Measurements from ENCODE around the gene KCNJ18.
"Not testable (repeated sequence)": the region's sequence is repeated elsewhere in the genome, so short reads cannot be mapped to it uniquely, and the experiment has no call there.

KCNJ18 gene

GRCh38 chr17:21667413-21668117 lies 24.8 kb upstream of the KCNJ18 start:
- not testable (repeated sequence) for H3K36me3 ChIP-seq, DNase-seq

DNA sequence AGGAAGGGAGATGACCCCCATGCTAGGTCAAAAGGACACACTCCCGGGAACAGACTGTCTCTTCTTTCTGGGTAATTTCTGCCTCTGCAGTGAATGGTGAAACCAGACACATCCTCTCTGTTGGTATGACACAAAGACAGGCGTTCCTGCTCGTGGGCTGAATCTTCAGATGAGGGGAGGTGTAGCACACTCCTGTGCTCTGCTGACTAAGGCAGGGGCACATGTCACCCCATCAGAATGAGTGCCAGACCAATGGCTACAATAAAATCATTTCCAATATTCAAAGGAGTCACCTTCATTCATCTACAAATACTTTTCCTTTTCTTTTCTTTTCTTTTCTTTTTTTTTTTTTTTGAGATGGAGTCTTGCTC lies 24.2 kb upstream of the KCNJ18 start:
- intact Hi-C loops (cut with DNase I; ENCODE audit: low total_unique reads); H3K9me3 ChIP-seq; H3K4me1 ChIP-seq; DNase-seq; H3K27ac ChIP-seq; H3K27me3 ChIP-seq; H3K4me3 ChIP-seq; H3K36me3 ChIP-seq: not testable (repeated sequence)

More at GRCh38 chr17:21667413-21668117, 24.8 kb upstream of the KCNJ18 start:
- H3K4me3 ChIP-seq; H3K27me3 ChIP-seq; intact Hi-C loops (cut with DNase I; ENCODE audit: low total_unique reads); H3K27ac ChIP-seq; H3K4me1 ChIP-seq; H3K9me3 ChIP-seq: not testable (repeated sequence)

- H3K27me3 ChIP-seq; H3K27ac ChIP-seq; H3K9me3 ChIP-seq; DNase-seq; H3K4me1 ChIP-seq; H3K4me3 ChIP-seq; intact Hi-C loops (cut with DNase I; ENCODE audit: low total_unique reads); H3K36me3 ChIP-seq: not testable (repeated sequence)
Measured at GRCh38 chr17:21668746-21669508, 23.4 kb upstream of the KCNJ18 start.

DNA sequence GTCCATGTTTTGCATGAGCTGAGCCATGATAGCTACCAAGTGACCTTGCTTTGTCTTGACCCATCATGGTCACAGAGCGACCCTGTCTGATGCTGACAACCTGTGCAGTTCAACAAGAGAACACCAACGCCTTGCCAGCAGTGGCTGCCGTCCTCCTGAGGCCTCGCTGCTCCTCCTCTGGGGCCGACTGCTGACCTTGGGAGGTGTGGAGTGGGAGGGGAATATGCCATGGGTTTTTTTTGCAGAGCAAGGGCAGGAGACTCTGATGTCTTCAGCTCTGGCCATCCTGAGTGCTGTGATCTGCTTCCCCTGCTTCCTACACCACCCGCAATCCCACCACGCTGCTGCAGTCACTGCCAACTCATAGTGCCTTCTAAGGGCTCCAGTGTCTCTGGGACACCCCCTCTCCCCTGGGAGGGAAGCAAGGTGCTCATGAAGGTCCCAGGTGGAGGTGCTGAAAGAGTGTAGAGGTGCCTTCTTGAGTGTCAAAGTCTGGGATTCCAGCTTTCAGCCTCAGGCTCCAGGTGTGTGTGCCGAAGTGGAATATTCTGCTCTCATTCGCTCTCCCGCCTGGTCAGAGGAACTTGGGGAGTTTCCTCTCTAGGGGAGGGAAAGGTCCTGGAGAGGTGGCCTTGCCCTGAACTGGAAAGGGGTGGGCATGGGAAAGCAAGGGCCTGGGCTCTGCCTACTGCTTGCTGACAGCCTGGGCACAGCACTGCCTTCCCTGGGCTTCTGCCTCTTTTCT lies 22.5 kb upstream of the KCNJ18 start:
- H3K27ac ChIP-seq; intact Hi-C loops (cut with DNase I; ENCODE audit: low total_unique reads): not testable (repeated sequence)

DNA sequence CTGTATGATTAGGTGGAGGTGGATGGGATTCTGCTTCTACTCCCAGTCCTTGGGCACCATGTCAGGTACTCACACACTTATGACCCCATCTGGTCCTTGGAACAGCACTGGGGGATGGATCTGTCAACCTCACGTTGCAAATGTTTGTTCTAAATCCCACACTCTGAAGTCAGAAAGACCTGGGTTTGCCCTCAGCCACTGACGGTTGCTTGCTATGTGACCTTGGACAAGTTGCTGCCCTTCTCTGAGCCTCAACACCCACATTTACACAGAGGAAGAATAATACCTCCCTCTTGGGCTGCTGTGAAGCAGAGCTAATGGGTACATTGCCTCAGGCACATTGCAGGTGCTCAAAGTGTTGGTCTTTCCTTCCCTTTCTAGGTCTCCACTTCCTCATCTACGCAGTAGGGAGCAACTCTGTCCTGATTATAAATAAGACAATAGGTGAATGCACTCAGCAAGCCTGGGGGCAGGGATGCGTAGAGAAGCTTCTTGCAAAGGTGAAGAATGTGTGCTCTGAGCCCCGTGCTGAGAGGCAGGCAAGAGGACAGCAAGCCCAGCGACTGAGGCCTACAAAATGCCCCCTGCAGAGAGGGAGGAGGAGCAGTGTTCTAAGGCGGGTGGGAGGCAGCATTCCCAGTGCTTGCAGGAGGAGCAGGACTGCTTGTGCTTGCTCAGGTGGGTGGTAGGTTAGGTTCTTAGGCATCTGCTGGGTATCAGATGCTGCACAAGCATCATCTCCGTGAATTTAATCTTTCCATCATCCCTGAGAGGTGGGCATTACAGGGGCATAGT lies 21.8 kb upstream of the KCNJ18 start:
- H3K27me3 ChIP-seq; H3K4me1 ChIP-seq; H3K36me3 ChIP-seq; DNase-seq; intact Hi-C loops (cut with DNase I; ENCODE audit: low total_unique reads); H3K27ac ChIP-seq; H3K9me3 ChIP-seq; H3K4me3 ChIP-seq: not testable (repeated sequence)

More for the DNA sequence above, 22.5 kb upstream of the KCNJ18 start:
- not testable (repeated sequence) for H3K4me3 ChIP-seq, H3K27me3 ChIP-seq, H3K9me3 ChIP-seq, H3K36me3 ChIP-seq, H3K4me1 ChIP-seq
- peak in 1 of 2 donors; percentile 34 for DNase-seq

GRCh38 chr17:21671437-21671836 lies 20.9 kb upstream of the KCNJ18 start:
- H3K4me1 ChIP-seq; intact Hi-C loops (cut with DNase I; ENCODE audit: low total_unique reads); DNase-seq; H3K4me3 ChIP-seq; H3K9me3 ChIP-seq; H3K27me3 ChIP-seq; H3K27ac ChIP-seq; H3K36me3 ChIP-seq: not testable (repeated sequence)

GRCh38 chr17:21671871-21672270 lies 20.5 kb upstream of the KCNJ18 start:
- H3K27me3 ChIP-seq; H3K4me3 ChIP-seq; H3K4me1 ChIP-seq; intact Hi-C loops (cut with DNase I; ENCODE audit: low total_unique reads); H3K36me3 ChIP-seq; H3K9me3 ChIP-seq; DNase-seq; H3K27ac ChIP-seq: not testable (repeated sequence)

GRCh38 chr17:21673451-21674241 lies 18.7 kb upstream of the KCNJ18 start:
- H3K27me3 ChIP-seq; H3K9me3 ChIP-seq; H3K4me3 ChIP-seq; DNase-seq; H3K36me3 ChIP-seq; H3K27ac ChIP-seq; intact Hi-C loops (cut with DNase I; ENCODE audit: low total_unique reads); H3K4me1 ChIP-seq: not testable (repeated sequence)

- Histone ChIP-seq H3K9me3 (no peaks in the 10 kb centered on the region), H3K27me3 (no peaks in the 10 kb centered on the region), H3K27ac (no peak overlapping the region), H3K4me3 (no peak overlapping the region), H3K36me3 (no peaks in the 10 kb centered on the region), H3K4me1 (no peaks in the 10 kb centered on the region)
- TF ChIP-seq CTCF (IDR thresholded peaks at IDR 0.05): no peak
- intact Hi-C loops (cut with DNase I; ENCODE audit: low total_unique reads): no loop called here
- DNase-seq: no peak
Measured at GRCh38 chr17:21674242-21674731, 18.0 kb upstream of the KCNJ18 start.

- H3K36me3 ChIP-seq; DNase-seq; H3K9me3 ChIP-seq; H3K4me1 ChIP-seq; intact Hi-C loops (cut with DNase I; ENCODE audit: low total_unique reads); H3K4me3 ChIP-seq; H3K27ac ChIP-seq; H3K27me3 ChIP-seq: not testable (repeated sequence)
Measured at GRCh38 chr17:21674891-21675738, 17.2 kb upstream of the KCNJ18 start.

- DNase-seq; H3K27ac ChIP-seq; H3K4me1 ChIP-seq; H3K4me3 ChIP-seq; intact Hi-C loops (cut with DNase I; ENCODE audit: low total_unique reads); H3K9me3 ChIP-seq; H3K27me3 ChIP-seq; H3K36me3 ChIP-seq: not testable (repeated sequence)
Measured at GRCh38 chr17:21675739-21676130, 16.6 kb upstream of the KCNJ18 start.

Data from tibial artery (tissue), 4 donors.